HepG2 (cell line): Measurements from ENCODE around the gene MAP2K3. TPM values are rescaled to one million over a fixed set of nuclear protein-coding genes. Genes with fewer than 3 reads are reported as not detected.
A peak's percentile ranks its signal among the peaks of the same experiment; 100 is the strongest.

Source experiments
- ARID2 ChIP-seq: sonication (generic); formaldehyde crosslinking; IDR thresholded peaks from 2 replicates; pipeline ENCODE4 v1.8.1; 2022; ENCODE audit warnings: mild to moderate bottlenecking, missing genetic modification reagents, borderline replicate concordance
- CCAR2 ChIP-seq: fragments of 200-400 bp; formaldehyde crosslinking; optimal IDR thresholded peaks from 2 replicates; pipeline ENCODE3; 2018; ENCODE audit warnings: low read depth, mild to moderate bottlenecking, low read length, moderate library complexity
- JUN ChIP-seq: sonication (generic); formaldehyde crosslinking; IDR thresholded peaks from 2 replicates; pipeline ENCODE4 v1.4.0; 2020; ENCODE audit warnings: mild to moderate bottlenecking, missing genetic modification reagents
- MAFG ChIP-seq: sonication (generic); formaldehyde crosslinking; IDR thresholded peaks from 2 replicates; pipeline ENCODE4 v1.5.1; 2020; ENCODE audit warnings: mild to moderate bottlenecking, missing genetic modification reagents
- SETDB1 ChIP-seq: sonication (generic); formaldehyde crosslinking; IDR thresholded peaks from 2 replicates; pipeline ENCODE4 v1.5.1; 2020; ENCODE audit warnings: missing genetic modification reagents, mild to moderate bottlenecking, borderline replicate concordance
- SP4 ChIP-seq: sonication (generic); formaldehyde crosslinking; IDR thresholded peaks from 2 replicates; pipeline ENCODE4 v1.8.1; 2023; ENCODE audit warnings: mild to moderate bottlenecking, missing genetic modification reagents
- ZFP62 ChIP-seq: sonication (generic); formaldehyde crosslinking; IDR thresholded peaks from 2 replicates; pipeline ENCODE4 v1.4.0; 2020; ENCODE audit warnings: missing genetic modification reagents
- ZNF350 ChIP-seq: sonication (generic); formaldehyde crosslinking; IDR thresholded peaks from 2 replicates; pipeline ENCODE4 v1.4.0; 2020; ENCODE audit warnings: mild to moderate bottlenecking, low read depth, missing genetic modification reagents, borderline replicate concordance
- ZNF558 ChIP-seq: sonication (generic); formaldehyde crosslinking; IDR thresholded peaks from 2 replicates; pipeline ENCODE4 v1.9.0; 2022; ENCODE audit warnings: mild to moderate bottlenecking, missing genetic modification reagents, borderline replicate concordance
- ZNF563 ChIP-seq: sonication (generic); formaldehyde crosslinking; IDR thresholded peaks from 2 replicates; pipeline ENCODE4 v1.8.0; 2022; ENCODE audit warnings: mild to moderate bottlenecking, moderate library complexity, missing genetic modification reagents
- ZNF569 ChIP-seq: sonication (generic); formaldehyde crosslinking; IDR thresholded peaks from 2 replicates; pipeline ENCODE4 v1.5.0; 2020; ENCODE audit warnings: mild to moderate bottlenecking, missing genetic modification reagents, moderate library complexity, borderline replicate concordance
- ZNF614 ChIP-seq: IDR thresholded peaks from 2 replicates; pipeline ENCODE4 v1.6.1; 2018; ENCODE audit warnings: missing biosample characterization, missing genetic modification reagents, inconsistent platforms, borderline replicate concordance
- ZNF674 ChIP-seq: sonication (generic); formaldehyde crosslinking; IDR thresholded peaks from 2 replicates; pipeline ENCODE4 v1.5.0; 2020; ENCODE audit warnings: low read depth, mild to moderate bottlenecking, missing genetic modification reagents
- ZNF879 ChIP-seq: sonication (generic); formaldehyde crosslinking; IDR thresholded peaks from 2 replicates; pipeline ENCODE4 v1.8.1; 2023; ENCODE audit warnings: missing genetic modification reagents
- polyA plus RNA-seq, 8 experiments: library from polyadenylated mRNA; depleted of rRNA in 3 of 8; stranded (reverse) in 7 of 8; unstranded in 1 of 8; fragments of >200 nt; fragmentation: Illumina TruSeq in 4 of 8; extraction: Trizol in 4 of 8; gene quantifications; 2 replicates each; pipeline versions ENCODE4 v1.2.1 to v1.2.3, GENCODE V29; 2011 to 2016; ENCODE audit warnings: low read depth in 4 of 8, missing spikeins in 1 of 8, mixed read lengths in 1 of 8; ENCODE audit not compliant: insufficient read depth in 1 of 8
- total RNA-seq, 5 experiments: library from RNA; depleted of rRNA; stranded (reverse); fragments of >200 nt; fragmentation: Illumina TruSeq; extraction: Trizol; gene quantifications; 2 replicates each; pipeline ENCODE4 v1.2.3, GENCODE V29; 2016; ENCODE audit warnings: low read depth in 1 of 5
- TF ChIP-seq, protein P1 (sequence below): IDR thresholded peaks from 2 replicates; pipeline ENCODE4 v1.6.1; 2016; ENCODE audit warnings: mild to moderate bottlenecking, missing biosample characterization, missing genetic modification reagents
- TF ChIP-seq, protein P2 (sequence below): sonication (generic); formaldehyde crosslinking; IDR thresholded peaks from 2 replicates; pipeline ENCODE4 v1.4.0; 2020; ENCODE audit warnings: low read depth, mild to moderate bottlenecking, missing genetic modification reagents
- TF ChIP-seq, protein P3 (sequence below): sonication (generic); formaldehyde crosslinking; IDR thresholded peaks from 2 replicates; pipeline ENCODE4 v1.8.0; 2022; ENCODE audit warnings: mild to moderate bottlenecking, missing genetic modification reagents, moderate library complexity
- TF ChIP-seq, protein P4 (sequence below): sonication (generic); formaldehyde crosslinking; IDR thresholded peaks from 2 replicates; pipeline ENCODE4 v1.8.1; 2023; ENCODE audit warnings: mild to moderate bottlenecking, missing genetic modification reagents, borderline replicate concordance
- TF ChIP-seq, protein P5 (sequence below): fragments of 450-650 bp; IDR thresholded peaks from 2 replicates; pipeline ENCODE4 v1.6.1; 2017; ENCODE audit warnings: mild to moderate bottlenecking

MAP2K3 gene
- total and polyA plus RNA-seq, 2 of the 13 experiments (the other 11 are each of a cell fraction or from before 2014, with no cell fraction given), result 20.5 to 27.4 TPM

DNA sequence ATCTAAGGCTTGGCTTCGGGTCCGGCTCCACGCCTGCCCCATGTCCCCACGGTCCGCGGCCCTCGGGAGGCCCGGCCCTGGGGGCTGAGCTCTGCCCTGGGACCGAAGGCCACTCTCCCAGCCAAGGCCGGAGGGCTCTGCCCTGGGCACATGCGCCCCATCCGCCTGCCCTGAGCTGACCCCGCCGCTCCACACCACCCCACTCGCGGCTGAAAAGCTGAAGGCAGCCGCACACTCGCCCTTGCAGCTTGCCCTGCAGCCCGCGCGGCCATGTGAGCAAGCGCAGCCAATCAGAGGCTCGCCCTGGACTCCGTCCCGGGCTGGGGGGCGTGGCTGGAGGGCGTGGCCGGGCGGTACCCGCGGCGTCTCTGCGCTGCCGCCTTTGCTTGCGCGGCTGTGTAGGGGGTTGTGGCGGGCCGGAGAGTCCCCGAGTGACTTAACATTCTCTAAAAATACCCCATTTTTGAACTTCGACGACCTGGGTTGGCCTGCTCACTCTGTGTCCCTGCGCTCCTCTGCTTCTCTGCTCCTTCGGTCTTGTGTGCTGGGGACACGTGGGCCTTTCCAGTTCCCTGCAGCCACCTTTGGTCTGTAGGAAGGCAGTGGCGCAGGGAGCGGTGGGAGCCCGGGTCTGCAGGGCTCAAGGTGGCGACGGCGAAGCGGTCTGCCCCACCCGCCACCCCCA lies 8.8 kb upstream of the MAP2K3 start (continued):
- TF ChIP-seq ZNF563 (no peak), ZNF879 (CRISPR knock-in tag) (no peak), ZNF614 (CRISPR knock-in tag) (no peak), ZNF569 (CRISPR knock-in tag) (no peak), MAFG (CRISPR knock-in tag) (0 out of 2 replicates have a peak, but pooled peaks have one; percentile 55), ARID2 (no peak), ZFP62 (CRISPR knock-in tag) (no peak), ZNF558 (CRISPR knock-in tag) (no peak; the same call in 1 of the 2 replicates), SP4 (CRISPR knock-in tag) (0 out of 2 replicates have a peak, but pooled peaks have one; percentile 51), CCAR2 (no peak), ZNF674 (CRISPR knock-in tag) (no peak), JUN (CRISPR knock-in tag) (no peak), SETDB1 (no peak), ZNF350 (CRISPR knock-in tag) (peak; percentile 65; the same call in 1 of the 2 replicates)
- TF ChIP-seq, protein P1, sequence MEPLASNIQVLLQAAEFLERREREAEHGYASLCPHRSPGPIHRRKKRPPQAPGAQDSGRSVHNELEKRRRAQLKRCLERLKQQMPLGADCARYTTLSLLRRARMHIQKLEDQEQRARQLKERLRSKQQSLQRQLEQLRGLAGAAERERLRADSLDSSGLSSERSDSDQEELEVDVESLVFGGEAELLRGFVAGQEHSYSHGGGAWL, result peak; percentile 48; the same call in 1 of the 2 replicates
- TF ChIP-seq, protein P2, sequence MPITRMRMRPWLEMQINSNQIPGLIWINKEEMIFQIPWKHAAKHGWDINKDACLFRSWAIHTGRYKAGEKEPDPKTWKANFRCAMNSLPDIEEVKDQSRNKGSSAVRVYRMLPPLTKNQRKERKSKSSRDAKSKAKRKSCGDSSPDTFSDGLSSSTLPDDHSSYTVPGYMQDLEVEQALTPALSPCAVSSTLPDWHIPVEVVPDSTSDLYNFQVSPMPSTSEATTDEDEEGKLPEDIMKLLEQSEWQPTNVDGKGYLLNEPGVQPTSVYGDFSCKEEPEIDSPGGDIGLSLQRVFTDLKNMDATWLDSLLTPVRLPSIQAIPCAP (CRISPR knock-in tag), result no peak
- TF ChIP-seq, protein P3, sequence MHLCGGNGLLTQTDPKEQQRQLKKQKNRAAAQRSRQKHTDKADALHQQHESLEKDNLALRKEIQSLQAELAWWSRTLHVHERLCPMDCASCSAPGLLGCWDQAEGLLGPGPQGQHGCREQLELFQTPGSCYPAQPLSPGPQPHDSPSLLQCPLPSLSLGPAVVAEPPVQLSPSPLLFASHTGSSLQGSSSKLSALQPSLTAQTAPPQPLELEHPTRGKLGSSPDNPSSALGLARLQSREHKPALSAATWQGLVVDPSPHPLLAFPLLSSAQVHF, result no peak; the same call in 1 of the 2 replicates
- TF ChIP-seq, protein P4, sequence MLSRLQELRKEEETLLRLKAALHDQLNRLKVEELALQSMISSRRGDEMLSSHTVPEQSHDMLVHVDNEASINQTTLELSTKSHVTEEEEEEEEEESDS (CRISPR knock-in tag), result no peak
- TF ChIP-seq, protein P5, sequence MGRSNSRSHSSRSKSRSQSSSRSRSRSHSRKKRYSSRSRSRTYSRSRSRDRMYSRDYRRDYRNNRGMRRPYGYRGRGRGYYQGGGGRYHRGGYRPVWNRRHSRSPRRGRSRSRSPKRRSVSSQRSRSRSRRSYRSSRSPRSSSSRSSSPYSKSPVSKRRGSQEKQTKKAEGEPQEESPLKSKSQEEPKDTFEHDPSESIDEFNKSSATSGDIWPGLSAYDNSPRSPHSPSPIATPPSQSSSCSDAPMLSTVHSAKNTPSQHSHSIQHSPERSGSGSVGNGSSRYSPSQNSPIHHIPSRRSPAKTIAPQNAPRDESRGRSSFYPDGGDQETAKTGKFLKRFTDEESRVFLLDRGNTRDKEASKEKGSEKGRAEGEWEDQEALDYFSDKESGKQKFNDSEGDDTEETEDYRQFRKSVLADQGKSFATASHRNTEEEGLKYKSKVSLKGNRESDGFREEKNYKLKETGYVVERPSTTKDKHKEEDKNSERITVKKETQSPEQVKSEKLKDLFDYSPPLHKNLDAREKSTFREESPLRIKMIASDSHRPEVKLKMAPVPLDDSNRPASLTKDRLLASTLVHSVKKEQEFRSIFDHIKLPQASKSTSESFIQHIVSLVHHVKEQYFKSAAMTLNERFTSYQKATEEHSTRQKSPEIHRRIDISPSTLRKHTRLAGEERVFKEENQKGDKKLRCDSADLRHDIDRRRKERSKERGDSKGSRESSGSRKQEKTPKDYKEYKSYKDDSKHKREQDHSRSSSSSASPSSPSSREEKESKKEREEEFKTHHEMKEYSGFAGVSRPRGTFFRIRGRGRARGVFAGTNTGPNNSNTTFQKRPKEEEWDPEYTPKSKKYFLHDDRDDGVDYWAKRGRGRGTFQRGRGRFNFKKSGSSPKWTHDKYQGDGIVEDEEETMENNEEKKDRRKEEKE, result no peak
